Body of pancreas (tissue), 4 donors: ENCODE results near the gene ADSS1. TPM values are rescaled to one million over a fixed set of nuclear protein-coding genes. Genes with fewer than 3 reads are reported as not detected.

Source experiments
- ATAC-seq: fragments of 150-250 bp; one replicate; pipeline ENCODE4 v1.9.1; 2016
- DNase-seq, 4 donors: peaks; one replicate each; pipeline ENCODE4 v3.0.0-alpha.2; 2019
- H3K27ac ChIP-seq, 4 donors: fragments of 200-600 bp; sonication (generic); 1 replicate in 3 of 4; 2 replicates in 1 of 4; pipeline versions ENCODE4 v1.5.1 to v1.6.1; 2016 to 2019; ENCODE audit warnings: mild to moderate bottlenecking in 1 of 4, mixed read lengths in 1 of 4, moderate library complexity in 1 of 4
- H3K27me3 ChIP-seq, 2 donors: fragments of 200-600 bp; sonication (generic); one replicate each; pipeline ENCODE4 v1.6.0; 2016; ENCODE audit warnings: mild to moderate bottlenecking in 1 of 2
- H3K36me3 ChIP-seq, 2 donors: fragments of 200-600 bp; sonication (generic); replicated peaks in 1 of 2; 2 replicates each; pipeline ENCODE4 v1.5.1; 2016; ENCODE audit warnings: low read depth in 2 of 2; ENCODE audit not compliant: insufficient read depth in 1 of 2
- H3K4me1 ChIP-seq: fragments of 200-600 bp; sonication (generic); one replicate; pipeline ENCODE4 v1.6.0; 2016
- H3K4me3 ChIP-seq, 2 donors: fragments of 200-600 bp; sonication (generic); 1 replicate in 1 of 2; 2 replicates in 1 of 2; pipeline ENCODE4 v1.5.1; 2016 to 2019
- H3K9me3 ChIP-seq, 3 donors: fragments of 200-600 bp; sonication (generic); 1 replicate in 2 of 3; 2 replicates in 1 of 3; pipeline ENCODE4 v1.5.1; 2016
- POLR2A ChIP-seq, 3 donors: fragments of 450-650 bp; IDR thresholded peaks; one replicate each; pipeline ENCODE4 v1.6.1; 2016; ENCODE audit warnings: antibody characterized with exemption in 3 of 3, mild to moderate bottlenecking in 2 of 3
- WGBS, 2 donors: methylation state at CpG; one replicate each; pipeline ENCODE4 v1.1.5; 2017; 5-methylcytosine and 5-hydroxymethylcytosine counted together
- intact Hi-C: fragments of 100-400 bp; cut with DNase I; formaldehyde crosslinking; loops from one replicate; pipeline ENCODE4 v1.15.1; 2023
- total RNA-seq, 2 donors: library from RNA; depleted of rRNA; stranded (reverse); fragments of >200 nt; gene quantifications; one replicate each; pipeline ENCODE4 v1.1.0, GENCODE V29; 2016
- TF ChIP-seq, protein P1 (sequence below), 7 experiments: fragments of 450-650 bp in 4 of 7; fragments of 200-600 bp in 3 of 7; sonication (generic) in 3 of 7; IDR thresholded peaks; one replicate each; pipeline ENCODE4 v1.5.1; 2016 to 2019; ENCODE audit warnings: antibody characterized with exemption in 7 of 7

The ADSS1 gene
- total RNA-seq, 2 donors from 2014 or later = 4.0 to 4.7 TPM

DNA sequence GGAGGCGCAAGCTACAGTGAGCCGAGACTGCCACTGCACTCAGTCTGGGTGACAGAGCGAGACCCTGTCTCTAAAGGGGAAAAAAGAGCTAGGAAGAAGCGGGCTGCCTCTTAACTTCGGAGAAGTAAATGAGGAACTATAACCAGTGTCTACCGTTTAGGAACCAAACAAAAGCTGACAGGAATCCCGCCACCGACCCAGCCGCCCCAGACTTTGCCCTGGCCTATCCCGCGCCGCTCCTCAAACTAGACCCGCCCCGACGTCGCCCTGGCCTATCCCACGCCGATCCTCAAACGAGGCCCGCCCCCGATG lies 28.4 kb downstream of the ADSS1 start:
- 4 to 5% methylated on average over 15 to 21 of the region's 21 CpGs for WGBS, 2 donors
- Histone ChIP-seq H3K36me3 (no peaks in the 10 kb centered on the region), H3K4me3 (no peak overlapping the region)

DNA sequence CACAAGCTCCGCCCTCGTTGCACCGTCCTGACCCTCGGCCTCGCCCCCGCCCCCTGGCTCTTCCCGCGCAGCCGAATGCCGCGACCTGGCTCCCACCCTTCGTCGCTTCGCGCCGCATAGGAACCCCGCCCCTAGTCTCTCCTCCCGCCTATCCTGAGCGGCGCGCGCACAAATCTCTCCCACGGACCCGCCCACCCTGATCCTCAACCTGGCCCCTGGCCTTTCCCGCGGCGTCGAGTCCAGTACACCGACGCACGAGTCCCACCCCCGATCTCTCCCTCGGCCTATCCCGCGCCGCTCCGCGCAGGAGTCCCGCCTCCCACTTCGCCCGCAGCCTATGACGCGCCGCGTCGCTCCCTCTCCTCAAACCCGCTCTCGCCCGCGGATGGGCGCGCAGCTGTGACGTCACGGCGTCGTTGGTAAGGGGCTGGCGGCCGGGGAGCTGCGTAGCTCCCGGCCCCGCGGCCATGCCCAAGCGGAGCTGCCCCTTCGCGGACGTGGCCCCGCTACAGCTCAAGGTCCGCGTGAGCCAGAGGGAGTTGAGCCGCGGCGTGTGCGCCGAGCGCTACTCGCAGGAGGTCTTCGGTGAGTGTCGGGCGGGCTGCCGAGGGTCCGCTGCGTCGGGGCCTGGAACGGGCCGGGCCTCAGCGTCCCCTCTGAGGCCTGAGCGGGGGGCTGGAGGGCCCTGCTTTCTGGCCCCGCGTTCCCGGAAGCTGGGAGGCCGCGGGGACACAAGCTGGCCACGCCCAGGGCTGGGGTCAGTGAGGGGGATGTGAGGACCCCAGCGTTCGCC lies 28.9 kb downstream of the ADSS1 start, which contains the start of gene SIVA1:
SIVA1 (plus strand) TSS at position 413 of the 793 bp plus-strand sequence; CDS start at position 468, 55 bp downstream.
- Histone ChIP-seq H3K9me3 (no peaks in the 10 kb centered on the region), H3K4me3 (peak within 1 kb of the TSS; percentile 79 to 90), H3K36me3 (no peaks in the 10 kb centered on the region), H3K4me1 (peaks cover 48% of the 10 kb centered on the region), H3K27me3 (no peaks in the 10 kb centered on the region), H3K27ac (peak within 1 kb of the TSS; percentile 78 to 94 (median 88))
- WGBS, 2 donors = 0% methylated on average over 3 to 94 of the region's 95 CpGs
- TF ChIP-seq, protein P1, sequence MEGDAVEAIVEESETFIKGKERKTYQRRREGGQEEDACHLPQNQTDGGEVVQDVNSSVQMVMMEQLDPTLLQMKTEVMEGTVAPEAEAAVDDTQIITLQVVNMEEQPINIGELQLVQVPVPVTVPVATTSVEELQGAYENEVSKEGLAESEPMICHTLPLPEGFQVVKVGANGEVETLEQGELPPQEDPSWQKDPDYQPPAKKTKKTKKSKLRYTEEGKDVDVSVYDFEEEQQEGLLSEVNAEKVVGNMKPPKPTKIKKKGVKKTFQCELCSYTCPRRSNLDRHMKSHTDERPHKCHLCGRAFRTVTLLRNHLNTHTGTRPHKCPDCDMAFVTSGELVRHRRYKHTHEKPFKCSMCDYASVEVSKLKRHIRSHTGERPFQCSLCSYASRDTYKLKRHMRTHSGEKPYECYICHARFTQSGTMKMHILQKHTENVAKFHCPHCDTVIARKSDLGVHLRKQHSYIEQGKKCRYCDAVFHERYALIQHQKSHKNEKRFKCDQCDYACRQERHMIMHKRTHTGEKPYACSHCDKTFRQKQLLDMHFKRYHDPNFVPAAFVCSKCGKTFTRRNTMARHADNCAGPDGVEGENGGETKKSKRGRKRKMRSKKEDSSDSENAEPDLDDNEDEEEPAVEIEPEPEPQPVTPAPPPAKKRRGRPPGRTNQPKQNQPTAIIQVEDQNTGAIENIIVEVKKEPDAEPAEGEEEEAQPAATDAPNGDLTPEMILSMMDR (IDR thresholded peaks at IDR 0.05) = peak in 1 of 7 experiments; percentile 14
- TF ChIP-seq POLR2A (IDR thresholded peaks at IDR 0.05) = peak; percentile 86 to 89 (median 88)
- intact Hi-C loops = no loop called here
- ATAC-seq (peak; percentile 94), DNase-seq (peak; percentile 99 to 100 (median 99))

More for the DNA sequence above, 28.4 kb downstream of the ADSS1 start:
- intact Hi-C loops = no loop called here
- no peak for ATAC-seq
- Histone ChIP-seq H3K9me3 (no peaks in the 10 kb centered on the region), H3K27me3 (no peaks in the 10 kb centered on the region), H3K27ac (peak overlapping the region; percentile 78 to 94 (median 88)), H3K4me1 (peaks cover 45% of the 10 kb centered on the region)
- TF ChIP-seq POLR2A (IDR thresholded peaks at IDR 0.05) = no peak
- TF ChIP-seq, protein P1 (IDR thresholded peaks at IDR 0.05) = no peak
- DNase-seq = no peak

DNA sequence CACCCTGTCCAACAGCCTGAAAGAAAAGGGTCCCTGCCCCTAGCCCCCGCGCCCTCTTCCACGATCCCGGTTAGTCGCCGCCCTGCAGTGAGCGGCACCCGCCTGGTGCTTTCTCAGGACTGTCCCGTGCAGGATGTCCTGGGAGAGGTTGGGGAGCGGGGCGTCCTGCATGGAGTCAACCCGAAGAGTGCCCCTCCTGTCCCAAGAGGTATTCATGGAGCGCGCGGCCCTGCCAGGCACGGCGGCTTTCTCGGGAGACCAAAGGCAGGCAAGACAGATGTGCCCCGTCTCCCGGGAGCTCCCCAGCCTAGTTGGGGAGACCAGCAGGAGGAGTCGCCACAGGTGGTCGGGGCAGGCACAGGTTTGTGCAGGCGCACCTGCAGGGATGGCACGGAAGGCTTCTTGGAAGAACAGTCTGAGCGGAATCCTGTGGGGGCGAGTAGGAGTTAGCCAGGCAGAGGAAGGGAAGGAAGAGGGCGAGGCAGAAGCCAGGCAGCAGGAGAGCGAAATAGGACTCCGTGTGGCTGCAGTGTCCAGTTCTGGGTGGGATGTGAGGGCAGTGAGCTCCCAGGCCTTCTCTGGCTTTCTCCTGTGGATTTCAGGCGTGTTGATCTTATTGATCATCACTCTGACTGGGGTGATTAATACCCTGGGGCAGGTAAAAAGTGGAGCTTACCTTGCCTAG lies 29.6 kb downstream of the ADSS1 start:
- H3K4me3 ChIP-seq = peak overlapping the region; percentile 79 to 90
- H3K27ac ChIP-seq = peak overlapping the region; percentile 65 to 94 (median 88)
- no peaks in the 10 kb centered on the region for H3K36me3 ChIP-seq
- no peak for ATAC-seq
- TF ChIP-seq POLR2A (IDR thresholded peaks at IDR 0.05) = no peak
- TF ChIP-seq, protein P1 (IDR thresholded peaks at IDR 0.05) = no peak
- DNase-seq = peak in 1 of 4 donors; percentile 37
- intact Hi-C loops = no loop called here
- H3K4me1 ChIP-seq = peaks cover 51% of the 10 kb centered on the region
- H3K27me3 ChIP-seq = no peaks in the 10 kb centered on the region
- H3K9me3 ChIP-seq = no peaks in the 10 kb centered on the region
- WGBS, 2 donors = 0% methylated on average over 6 to 30 of the region's 30 CpGs

DNA sequence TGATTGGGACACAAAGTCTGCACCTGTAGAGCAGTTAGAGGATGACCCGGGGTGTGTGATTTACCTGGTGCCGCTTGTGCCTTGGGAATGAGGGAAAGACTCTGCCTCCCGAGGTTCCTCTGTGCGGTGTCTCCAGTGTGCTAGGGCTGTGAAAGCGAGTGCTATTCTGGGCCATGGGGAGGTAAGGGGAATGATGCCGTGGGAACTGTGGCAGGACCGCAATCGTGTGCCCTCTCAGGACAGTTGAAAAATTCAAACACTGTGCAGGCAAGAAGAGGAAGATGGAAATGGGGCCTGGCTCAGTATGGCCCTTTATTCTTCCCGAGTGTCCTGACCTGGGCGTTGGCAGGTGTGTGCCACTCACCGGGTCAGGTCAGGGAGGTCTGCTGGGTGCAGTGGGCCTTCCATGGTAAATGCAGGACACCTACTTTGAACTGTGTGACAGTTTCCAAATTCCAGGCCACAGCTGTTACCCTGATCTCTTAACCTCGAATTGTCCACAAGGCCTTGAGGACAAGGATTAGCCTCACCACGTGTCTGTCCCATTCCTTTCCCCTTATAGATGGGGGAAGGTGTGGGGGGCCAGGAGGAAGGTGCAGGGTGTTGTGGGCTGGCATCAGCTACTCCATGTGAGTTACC lies 30.3 kb downstream of the ADSS1 start:
- ATAC-seq (no peak), DNase-seq (no peak)
- no peak for TF ChIP-seq POLR2A (IDR thresholded peaks at IDR 0.05)
- TF ChIP-seq, protein P1 (IDR thresholded peaks at IDR 0.05) = no peak
- Histone ChIP-seq H3K36me3 (no peaks in the 10 kb centered on the region), H3K4me3 (peak overlapping the region in 1 of 2 donors; percentile 79), H3K27ac (peak overlapping the region in 3 of 4 donors; percentile 65 to 94 (median 87)), H3K27me3 (no peaks in the 10 kb centered on the region), H3K4me1 (peaks cover 51% of the 10 kb centered on the region), H3K9me3 (no peaks in the 10 kb centered on the region)
- 19 to 20% methylated on average over 13 of the region's 13 CpGs for whole genome bisulfite sequencing, 2 donors
- intact Hi-C loops = no loop called here
